Astrocyte of the cerebellum (primary cell): Measurements from ENCODE around the gene NRG3.
"Not testable (repeated sequence)": the region's sequence is repeated elsewhere in the genome, so short reads cannot be mapped to it uniquely, and the experiment has no call there.

ENCODE experiments used
- DNase-seq: peaks from one replicate; pipeline ENCODE4 v3.0.0-alpha.2; 2011; ENCODE audit warnings: low read depth
- H3K4me3 ChIP-seq: 2 replicates; pipeline ENCODE4 v1.5.1; 2011; ENCODE audit warnings: mild to moderate bottlenecking, low read depth, low read length, moderate library complexity
- CTCF ChIP-seq: IDR thresholded peaks from 2 replicates; pipeline ENCODE4 v1.5.1; 2012; ENCODE audit warnings: low read length, low read depth, moderate library complexity, mild to moderate bottlenecking; ENCODE audit errors: missing control alignments
- in situ Hi-C: cut with HindIII; loops from 2 replicates; pipeline ENCODE4 v1.10.0; 2017; ENCODE audit warnings: low sequenced_read_pairs

Gene NRG3

DNA sequence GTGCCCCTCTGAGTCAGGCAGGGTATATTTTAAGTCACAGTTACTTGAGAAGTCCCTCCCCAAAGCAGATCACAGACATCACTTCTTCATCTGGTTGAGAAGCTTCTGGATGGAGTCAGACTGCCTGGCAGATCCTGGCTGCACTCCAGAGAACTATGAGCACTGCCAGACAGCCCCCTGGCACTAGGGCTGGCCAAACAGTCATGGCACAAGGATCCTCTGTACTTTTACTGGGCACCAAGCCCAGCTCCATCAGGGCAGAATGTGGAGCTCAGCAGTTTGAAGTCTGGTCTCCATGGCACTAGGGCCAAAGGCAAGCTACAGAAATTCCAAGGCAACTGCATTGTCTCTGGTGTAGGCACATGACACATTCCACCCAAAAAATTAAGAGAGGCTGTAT lies 162.1 kb downstream of the NRG3 start:
- no peak for DNase-seq
- no peak for TF ChIP-seq CTCF
- in situ Hi-C loops = no loop called here

GRCh38 chr10:82038587-82038986 lies 163.6 kb downstream of the NRG3 start:
- H3K4me3 ChIP-seq = no peak overlapping the region
- in situ Hi-C loops = no loop called here
- TF ChIP-seq CTCF = no peak
- DNase-seq = no peak

More for the DNA sequence above, 162.1 kb downstream of the NRG3 start:
- no peak overlapping the region for H3K4me3 ChIP-seq

DNA sequence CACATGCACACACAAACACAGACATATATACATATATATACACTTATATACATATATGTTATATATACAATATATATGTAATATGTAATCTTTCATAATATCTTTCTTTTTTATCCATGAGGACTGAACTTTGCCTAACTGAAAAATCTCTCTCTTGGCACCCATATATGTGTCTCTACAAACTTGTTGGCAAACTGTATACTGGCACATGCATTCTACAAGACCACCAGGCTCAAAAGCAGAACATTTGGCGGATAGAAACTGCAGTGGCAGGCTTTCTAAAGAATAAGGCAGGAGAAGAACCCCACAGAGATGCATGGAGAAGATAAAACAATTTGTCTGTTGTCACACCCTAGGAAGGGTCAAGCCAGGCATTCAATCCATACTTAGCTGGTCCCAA lies 165.3 kb downstream of the NRG3 start:
- in situ Hi-C loops = no loop called here
- TF ChIP-seq CTCF = no peak
- DNase-seq = no peak
- H3K4me3 ChIP-seq = no peak overlapping the region

DNA sequence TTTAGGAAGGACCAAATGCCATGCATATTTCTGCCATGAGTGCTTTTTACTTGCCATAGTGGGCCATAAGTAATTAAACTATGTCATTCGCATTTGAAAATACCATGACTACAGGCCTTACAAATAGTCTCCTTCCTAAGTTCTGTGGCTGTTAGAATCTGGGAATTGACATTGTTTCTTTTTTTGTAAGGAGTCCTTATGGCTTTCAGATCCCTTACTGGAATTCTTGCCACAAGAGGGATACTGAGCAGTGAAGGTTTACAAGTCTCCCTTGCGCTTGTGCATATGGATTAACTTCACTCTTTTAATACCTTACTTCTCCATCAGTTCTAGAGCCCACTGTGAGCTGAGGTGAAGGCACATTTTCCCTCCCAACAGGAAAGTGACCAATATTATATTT lies 166.0 kb downstream of the NRG3 start:
- in situ Hi-C loops = no loop called here
- DNase-seq = no peak
- no peak overlapping the region for H3K4me3 ChIP-seq
- no peak for TF ChIP-seq CTCF

DNA sequence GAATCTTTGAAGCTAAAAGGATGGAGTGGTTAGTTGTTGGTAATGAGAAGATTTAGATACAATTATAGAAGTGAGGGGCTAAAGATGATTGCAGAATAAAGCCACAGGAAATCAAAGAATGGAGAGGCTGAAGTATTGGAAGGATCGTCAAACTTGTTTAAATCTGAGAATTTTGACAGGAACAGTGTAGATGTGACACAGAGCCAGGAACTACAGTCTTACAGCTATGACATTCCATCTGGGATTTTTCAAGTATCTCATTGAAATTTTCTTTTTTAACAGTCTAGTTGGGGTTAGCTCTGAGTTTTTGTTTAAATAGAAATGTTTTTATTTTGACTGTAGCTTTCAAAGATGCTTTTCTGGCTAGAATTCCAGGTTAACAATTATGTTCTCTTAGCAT lies 181.4 kb downstream of the NRG3 start:
- no peak for TF ChIP-seq CTCF
- in situ Hi-C loops = no loop called here
- no peak overlapping the region for H3K4me3 ChIP-seq
- no peak for DNase-seq

- H3K4me3 ChIP-seq, DNase-seq, in situ Hi-C loops: not testable (repeated sequence)
Measured at GRCh38 chr10:82067192-82067591, 192.2 kb downstream of the NRG3 start.

- no peak for TF ChIP-seq CTCF
- in situ Hi-C loops = no loop called here
- no peak overlapping the region for H3K4me3 ChIP-seq
- DNase-seq = no peak
Measured at GRCh38 chr10:82068501-82068900, 193.5 kb downstream of the NRG3 start.
